Fibroblast of skin of abdomen (primary cell): ENCODE results near the gene ATG16L2. TPM values are rescaled to one million over a fixed set of nuclear protein-coding genes. Genes with fewer than 3 reads are reported as not detected.
A peak's percentile ranks its signal among the peaks of the same experiment; 100 is the strongest.

Experiments
- DNase-seq: peaks from one replicate; pipeline ENCODE4 v3.0.0-alpha.2; 2013
- polyA plus RNA-seq, 2 experiments: library from polyadenylated mRNA; unstranded; fragments of 120-200 nt; gene quantifications; one replicate each; pipeline ENCODE4 v1.2.1, GENCODE V29; 2013; ENCODE audit not compliant: insufficient read length in 2 of 2

The ATG16L2 gene
- 8.0 TPM for polyA plus RNA-seq (2013, experiment 1 of 2; ENCODE audit: insufficient read length)
- 7.0 TPM for polyA plus RNA-seq (2013, experiment 2 of 2; ENCODE audit: insufficient read length)

- DNase-seq = peak; percentile 81
Measured at GRCh38 chr11:72814286-72815109, at the start of gene ATG16L2. ATG16L2 (plus strand) TSS chr11:72814411; CDS start chr11:72814446, 35 bp downstream.

- DNase-seq = no peak
Measured at GRCh38 chr11:72764503-72764902, 49.7 kb upstream of the ATG16L2 start.

GRCh38 chr11:72766152-72766902 lies 47.9 kb upstream of the ATG16L2 start:
- no peak for DNase-seq

GRCh38 chr11:72767203-72768062 lies 46.8 kb upstream of the ATG16L2 start:
- no peak for DNase-seq

GRCh38 chr11:72768581-72768980 lies 45.6 kb upstream of the ATG16L2 start:
- DNase-seq = no peak

- DNase-seq = no peak
Measured at GRCh38 chr11:72769680-72770079, 44.5 kb upstream of the ATG16L2 start.

- no peak for DNase-seq
Measured at GRCh38 chr11:72770799-72771198, 43.4 kb upstream of the ATG16L2 start.

GRCh38 chr11:72771507-72771906 lies 42.7 kb upstream of the ATG16L2 start:
- peak; percentile 81 for DNase-seq

GRCh38 chr11:72772059-72772458 lies 42.2 kb upstream of the ATG16L2 start:
- DNase-seq = no peak

GRCh38 chr11:72773291-72773690 lies 40.9 kb upstream of the ATG16L2 start:
- DNase-seq = peak; percentile 91

- DNase-seq = no peak
Measured at GRCh38 chr11:72773696-72774095, 40.5 kb upstream of the ATG16L2 start.

- DNase-seq = no peak
Measured at GRCh38 chr11:72774499-72774898, 39.7 kb upstream of the ATG16L2 start.

- no peak for DNase-seq
Measured at GRCh38 chr11:72775288-72776110, 38.7 kb upstream of the ATG16L2 start.

- no peak for DNase-seq
Measured at GRCh38 chr11:72776117-72776843, 37.9 kb upstream of the ATG16L2 start.

GRCh38 chr11:72776844-72777754 lies 37.1 kb upstream of the ATG16L2 start:
- no peak for DNase-seq

- no peak for DNase-seq
Measured at GRCh38 chr11:72777755-72778278, 36.4 kb upstream of the ATG16L2 start.

- DNase-seq = no peak
Measured at GRCh38 chr11:72778535-72779494, 35.4 kb upstream of the ATG16L2 start.

GRCh38 chr11:72779495-72780128 lies 34.6 kb upstream of the ATG16L2 start:
- no peak for DNase-seq
